ENCODE results near the gene NRXN2. TPM values are rescaled to one million over a fixed set of nuclear protein-coding genes. Genes with fewer than 3 reads are reported as not detected.

The NRXN2 gene
- total RNA-seq, 1 experiment from 2014 or later = 0.15 TPM

GRCh38 chr11:64771861-64772260 is 48.9 kb upstream of the NRXN2 start:
- peaks cover 93% of the 10 kb centered on the region for H3K36me3 ChIP-seq (ENCODE audit: control insufficient read depth, insufficient read depth, low read length)
- CTCF ChIA-PET = interaction anchor here (0.6 kb wide), 1 partner anchor 11 kb away, joined by 10 read pairs; no protein-coding TSS in a partner anchor
- TF ChIP-seq SIN3A (IDR thresholded peaks at IDR 0.05; ENCODE audit: borderline replicate concordance, insufficient read depth, low read depth, low read length) (no peak), CTCF (IDR thresholded peaks at IDR 0.05) (no peak), TCF7L2 (IDR thresholded peaks at IDR 0.05; ENCODE audit: low read depth, low read length) (no peak), REST (IDR thresholded peaks at IDR 0.05; ENCODE audit: insufficient read depth in 1 of 2, low read depth in 2 of 2, low read length in 1 of 2) (no peak), POLR2AphosphoS5 (IDR thresholded peaks at IDR 0.05; ENCODE audit: low read depth, low read length) (no peak)
- H3K9me3 ChIP-seq (ENCODE audit: control insufficient read depth, insufficient read depth, low read depth, low read length) = no peaks in the 10 kb centered on the region
- no TSS peak for BruUV-seq (replicated peaks)
- intact Hi-C loops (cut with micrococcal nuclease; ENCODE audit: unreplicated experiment) (no loop called here), in situ Hi-C loops (cut with HindIII; ENCODE audit: low pct_unique_long_range_greater_than_20kb, low sequenced_read_pairs) (no loop called here)
- H3K4me3 ChIP-seq (ENCODE audit: low read depth in 2 of 2, low read length in 2 of 2) = no peak overlapping the region
- POLR2A ChIA-PET = interaction anchor here (0.8 kb wide), 1 partner anchor 557 kb away, joined by 4 read pairs; no protein-coding TSS in a partner anchor
- no peak for ATAC-seq
- no peaks in the 10 kb centered on the region for H3K27me3 ChIP-seq (ENCODE audit: control insufficient read depth, insufficient read depth, low read length)
- no peak for DNase-seq (ENCODE audit: low read depth, low spot score)
- H3K27ac ChIP-seq (ENCODE audit: low read length) = no peak overlapping the region
- H3K4me1 ChIP-seq (ENCODE audit: control insufficient read depth, insufficient read depth, low read length) = peaks cover 13% of the 10 kb centered on the region

- no peak for TF ChIP-seq TCF7L2 (IDR thresholded peaks at IDR 0.05; ENCODE audit: low read depth, low read length)
- TF ChIP-seq REST (IDR thresholded peaks at IDR 0.05; ENCODE audit: insufficient read depth in 1 of 2, low read depth in 2 of 2, low read length in 1 of 2) = no peak
- no peak for TF ChIP-seq SIN3A (IDR thresholded peaks at IDR 0.05; ENCODE audit: borderline replicate concordance, insufficient read depth, low read depth, low read length)
- TF ChIP-seq POLR2AphosphoS5 (IDR thresholded peaks at IDR 0.05; ENCODE audit: low read depth, low read length) = no peak
- no peak for TF ChIP-seq CTCF (IDR thresholded peaks at IDR 0.05)
- POLR2A ChIA-PET = no interaction called here
- intact Hi-C loops (cut with micrococcal nuclease; ENCODE audit: unreplicated experiment) (no loop called here), in situ Hi-C loops (cut with HindIII; ENCODE audit: low pct_unique_long_range_greater_than_20kb, low sequenced_read_pairs) (no loop called here)
- DNase-seq (ENCODE audit: low read depth, low spot score) = no peak
- no peak for ATAC-seq
- Histone ChIP-seq H3K27ac (ENCODE audit: low read length) (no peak overlapping the region), H3K27me3 (ENCODE audit: control insufficient read depth, insufficient read depth, low read length) (no peaks in the 10 kb centered on the region), H3K9me3 (ENCODE audit: control insufficient read depth, insufficient read depth, low read depth, low read length) (no peaks in the 10 kb centered on the region), H3K4me1 (ENCODE audit: control insufficient read depth, insufficient read depth, low read length) (no peaks in the 10 kb centered on the region), H3K4me3 (ENCODE audit: low read depth in 2 of 2, low read length in 2 of 2) (no peak overlapping the region), H3K36me3 (ENCODE audit: control insufficient read depth, insufficient read depth, low read length) (peaks cover 78% of the 10 kb centered on the region)
- CTCF ChIA-PET = no interaction called here
- no TSS peak for BruUV-seq (replicated peaks)
Measured at GRCh38 chr11:64770120-64770519, 47.1 kb upstream of the NRXN2 start.
